Measurements from ENCODE around the gene CHMP2A.

The CHMP2A gene

DNA sequence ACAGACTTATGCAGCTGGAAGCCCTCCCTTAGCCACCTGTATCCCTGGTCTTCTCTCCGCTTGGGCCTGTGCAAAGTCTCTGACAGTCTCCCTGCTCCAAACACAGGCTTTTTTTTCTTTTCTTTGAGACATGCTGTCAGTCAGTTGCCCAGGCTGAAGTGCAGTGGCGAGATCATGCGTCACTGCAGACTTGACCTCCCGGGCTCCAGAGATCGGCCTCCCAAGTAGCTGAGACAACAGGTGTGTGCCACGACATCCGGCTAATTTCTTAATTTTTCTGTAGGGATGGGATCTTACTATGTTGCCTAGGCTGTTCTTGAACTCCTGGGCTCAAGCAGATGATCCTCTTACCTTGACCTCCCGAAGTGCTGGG, 16.7 kb upstream of the CHMP2A start:
- TF ChIP-seq SIN3A (IDR thresholded peaks at IDR 0.05; ENCODE audit: borderline replicate concordance, insufficient read depth, low read length) (no peak), POLR2AphosphoS5 (IDR thresholded peaks at IDR 0.05; ENCODE audit: low read depth, low read length) (no peak), TAF1 (IDR thresholded peaks at IDR 0.05; ENCODE audit: borderline replicate concordance, insufficient read depth, low read length) (no peak), FOXP2 (optimal IDR thresholded peaks at IDR 0.05; ENCODE audit: borderline replicate concordance, extremely low read depth, extremely low read length, insufficient read depth) (no peak)

DNA sequence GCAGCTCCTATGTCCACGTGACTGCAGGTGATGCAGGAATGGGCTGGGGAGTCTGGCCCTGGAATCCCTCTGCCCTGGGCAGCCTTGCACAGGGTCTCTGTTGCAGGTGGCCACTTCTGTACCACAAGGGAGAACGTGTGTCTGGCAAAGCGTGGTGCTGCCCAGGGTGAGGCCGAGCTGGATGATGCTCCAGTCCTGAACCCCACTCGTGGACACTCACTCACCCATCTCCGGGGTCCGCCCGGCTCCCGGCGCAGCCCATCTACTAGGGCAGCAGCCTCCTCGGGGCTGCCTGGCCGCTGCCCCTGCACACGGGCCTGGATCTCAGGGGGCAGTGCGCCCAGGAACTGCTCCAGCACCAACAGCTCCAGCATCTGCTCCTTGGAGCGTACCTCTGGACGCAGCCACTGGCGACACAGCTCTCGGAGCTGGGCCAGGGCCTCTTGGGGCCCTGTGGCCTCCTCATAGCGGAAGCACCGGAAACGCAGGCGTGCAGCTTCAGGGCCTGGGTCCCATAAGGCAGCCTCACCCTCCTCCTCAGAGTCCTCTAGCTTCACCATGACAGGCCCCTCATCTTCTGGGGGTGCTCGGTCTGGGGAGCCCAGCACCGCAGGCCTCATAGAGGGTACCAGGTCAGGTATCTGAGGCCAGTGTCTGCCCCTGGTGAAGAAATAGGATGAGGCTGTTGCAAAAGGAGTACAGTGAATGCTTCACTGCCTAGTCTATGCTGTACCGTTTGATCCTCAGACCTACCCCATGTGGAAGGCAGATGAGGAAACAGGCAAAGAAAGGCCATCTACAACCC, 16.1 kb upstream of the CHMP2A start:
- no peak for TF ChIP-seq POLR2AphosphoS5 (IDR thresholded peaks at IDR 0.05; ENCODE audit: low read depth, low read length)
- TF ChIP-seq SIN3A (IDR thresholded peaks at IDR 0.05; ENCODE audit: borderline replicate concordance, insufficient read depth, low read length) = no peak
- no peak for TF ChIP-seq FOXP2 (optimal IDR thresholded peaks at IDR 0.05; ENCODE audit: borderline replicate concordance, extremely low read depth, extremely low read length, insufficient read depth)
- TF ChIP-seq, protein P1, sequence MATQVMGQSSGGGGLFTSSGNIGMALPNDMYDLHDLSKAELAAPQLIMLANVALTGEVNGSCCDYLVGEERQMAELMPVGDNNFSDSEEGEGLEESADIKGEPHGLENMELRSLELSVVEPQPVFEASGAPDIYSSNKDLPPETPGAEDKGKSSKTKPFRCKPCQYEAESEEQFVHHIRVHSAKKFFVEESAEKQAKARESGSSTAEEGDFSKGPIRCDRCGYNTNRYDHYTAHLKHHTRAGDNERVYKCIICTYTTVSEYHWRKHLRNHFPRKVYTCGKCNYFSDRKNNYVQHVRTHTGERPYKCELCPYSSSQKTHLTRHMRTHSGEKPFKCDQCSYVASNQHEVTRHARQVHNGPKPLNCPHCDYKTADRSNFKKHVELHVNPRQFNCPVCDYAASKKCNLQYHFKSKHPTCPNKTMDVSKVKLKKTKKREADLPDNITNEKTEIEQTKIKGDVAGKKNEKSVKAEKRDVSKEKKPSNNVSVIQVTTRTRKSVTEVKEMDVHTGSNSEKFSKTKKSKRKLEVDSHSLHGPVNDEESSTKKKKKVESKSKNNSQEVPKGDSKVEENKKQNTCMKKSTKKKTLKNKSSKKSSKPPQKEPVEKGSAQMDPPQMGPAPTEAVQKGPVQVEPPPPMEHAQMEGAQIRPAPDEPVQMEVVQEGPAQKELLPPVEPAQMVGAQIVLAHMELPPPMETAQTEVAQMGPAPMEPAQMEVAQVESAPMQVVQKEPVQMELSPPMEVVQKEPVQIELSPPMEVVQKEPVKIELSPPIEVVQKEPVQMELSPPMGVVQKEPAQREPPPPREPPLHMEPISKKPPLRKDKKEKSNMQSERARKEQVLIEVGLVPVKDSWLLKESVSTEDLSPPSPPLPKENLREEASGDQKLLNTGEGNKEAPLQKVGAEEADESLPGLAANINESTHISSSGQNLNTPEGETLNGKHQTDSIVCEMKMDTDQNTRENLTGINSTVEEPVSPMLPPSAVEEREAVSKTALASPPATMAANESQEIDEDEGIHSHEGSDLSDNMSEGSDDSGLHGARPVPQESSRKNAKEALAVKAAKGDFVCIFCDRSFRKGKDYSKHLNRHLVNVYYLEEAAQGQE (IDR thresholded peaks at IDR 0.05; ENCODE audit: insufficient read depth in 1 of 2, low read depth in 2 of 2, low read length in 2 of 2) = no peak
- TF ChIP-seq TAF1 (IDR thresholded peaks at IDR 0.05; ENCODE audit: borderline replicate concordance, insufficient read depth, low read length) = no peak

DNA sequence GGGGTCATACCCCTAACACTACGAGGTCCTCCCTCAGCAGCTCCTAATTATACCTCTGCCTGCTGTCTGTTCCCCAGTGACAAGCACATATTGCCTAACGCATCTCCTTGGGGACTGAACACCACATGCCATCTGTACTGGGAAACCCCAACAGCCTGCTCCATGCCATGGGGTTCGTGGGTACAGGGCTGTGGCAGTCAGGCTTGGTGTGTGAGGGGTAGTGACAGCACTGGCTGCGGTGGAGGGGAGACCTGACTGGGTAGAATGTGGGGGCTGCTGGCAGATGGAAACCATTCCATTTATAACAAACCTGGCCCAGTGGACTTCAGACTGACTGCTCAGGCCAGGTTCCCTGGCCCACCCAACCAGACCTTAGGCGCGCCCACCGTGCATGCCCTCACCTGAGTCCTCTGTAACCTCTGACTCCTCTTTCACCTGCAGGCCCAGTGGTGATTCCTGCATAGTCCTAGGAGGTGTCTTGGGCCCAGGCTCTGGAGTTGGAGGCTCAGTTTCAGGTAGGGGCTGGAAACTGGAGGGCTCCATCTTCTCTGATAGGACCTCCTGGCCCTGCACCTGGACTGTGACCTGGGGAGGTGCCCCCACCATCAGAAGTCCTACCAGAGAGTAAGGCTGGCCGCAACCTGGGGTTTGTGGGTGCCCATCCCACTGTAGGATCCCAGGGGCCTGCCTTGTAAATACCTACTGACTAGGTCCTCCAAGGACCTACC, 15.2 kb upstream of the CHMP2A start:
- no peak for TF ChIP-seq SIN3A (IDR thresholded peaks at IDR 0.05; ENCODE audit: borderline replicate concordance, insufficient read depth, low read length)
- peak; percentile 33; the same call in 1 of the 2 replicates for TF ChIP-seq POLR2AphosphoS5 (IDR thresholded peaks at IDR 0.05; ENCODE audit: low read depth, low read length)

DNA sequence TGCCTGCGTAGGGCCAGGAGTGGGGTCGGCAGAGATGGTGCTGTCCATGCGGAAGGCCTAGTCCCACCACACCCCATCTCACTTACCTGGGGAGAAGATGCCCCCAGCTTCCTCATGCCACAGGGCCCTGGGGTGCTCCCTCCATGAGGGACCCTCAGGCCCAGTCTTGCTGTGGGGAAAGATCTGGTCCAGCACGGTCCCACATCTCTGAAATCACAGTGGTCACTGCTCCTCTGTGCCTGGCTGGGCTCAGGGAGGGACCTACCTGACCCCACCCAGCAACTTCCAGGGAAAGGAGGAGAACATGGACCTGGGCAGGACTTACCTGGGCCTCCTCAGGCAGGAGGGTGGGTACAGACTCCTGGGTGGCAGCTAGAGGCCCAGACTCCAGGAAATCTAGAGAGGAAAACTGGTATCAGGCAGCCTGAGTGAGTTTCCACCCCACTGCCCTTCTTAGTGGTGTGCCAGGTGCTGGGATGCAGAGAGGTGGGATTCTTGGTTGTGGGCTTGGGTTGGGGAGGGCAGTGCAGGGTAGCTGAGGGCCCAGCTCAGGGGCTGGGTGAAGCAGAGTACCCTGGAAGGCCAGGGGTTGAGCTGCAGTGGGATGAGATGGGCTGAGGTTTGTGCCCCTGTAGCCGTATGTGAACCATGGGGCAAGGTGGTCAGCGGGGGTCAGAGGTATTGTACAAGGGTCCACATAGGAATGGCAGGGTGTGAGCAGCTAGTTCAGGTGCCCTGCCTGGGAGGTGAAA, 14.5 kb upstream of the CHMP2A start:
- no peak for TF ChIP-seq POLR2AphosphoS5 (IDR thresholded peaks at IDR 0.05; ENCODE audit: low read depth, low read length)

DNA sequence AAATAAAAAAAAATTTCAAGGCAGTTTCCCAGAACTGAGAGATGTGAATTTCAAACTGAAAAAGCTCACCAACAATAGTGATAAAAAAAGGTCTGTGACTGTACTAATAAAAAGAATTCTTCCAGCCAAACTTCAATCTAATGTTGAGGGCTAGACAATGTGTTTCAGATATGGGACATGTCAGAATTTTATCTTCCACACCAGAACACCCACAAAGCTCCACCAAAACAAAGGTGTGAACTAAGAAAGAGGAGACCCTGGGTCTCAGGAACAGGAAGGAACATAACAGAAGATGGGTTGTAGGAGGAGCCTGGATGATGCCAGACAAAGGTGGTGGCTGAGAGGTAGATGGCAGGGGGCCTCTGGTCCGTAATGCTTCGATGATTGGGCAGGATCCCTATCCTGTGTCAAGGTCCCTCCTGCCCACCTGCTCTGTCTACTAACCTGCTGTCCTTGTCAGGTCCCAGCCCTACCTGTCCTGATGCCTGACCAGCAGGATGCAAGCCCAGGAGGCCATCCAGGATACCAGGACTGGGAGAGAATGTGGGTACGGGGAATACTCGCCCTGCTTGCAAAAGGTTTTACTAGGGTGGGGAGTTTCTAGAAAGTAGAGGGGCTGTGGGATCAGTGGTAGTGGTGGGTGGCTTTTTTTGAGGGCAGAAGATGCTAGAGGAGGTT, 13.7 kb upstream of the CHMP2A start:
- no peak for TF ChIP-seq TAF1 (IDR thresholded peaks at IDR 0.05; ENCODE audit: borderline replicate concordance, insufficient read depth, low read length)
- TF ChIP-seq, protein P1 (IDR thresholded peaks at IDR 0.05; ENCODE audit: insufficient read depth in 1 of 2, low read depth in 2 of 2, low read length in 2 of 2) = no peak
- TF ChIP-seq POLR2AphosphoS5 (IDR thresholded peaks at IDR 0.05; ENCODE audit: low read depth, low read length) = no peak
- no peak for TF ChIP-seq FOXP2 (optimal IDR thresholded peaks at IDR 0.05; ENCODE audit: borderline replicate concordance, extremely low read depth, extremely low read length, insufficient read depth)
- no peak for TF ChIP-seq SIN3A (IDR thresholded peaks at IDR 0.05; ENCODE audit: borderline replicate concordance, insufficient read depth, low read length)

DNA sequence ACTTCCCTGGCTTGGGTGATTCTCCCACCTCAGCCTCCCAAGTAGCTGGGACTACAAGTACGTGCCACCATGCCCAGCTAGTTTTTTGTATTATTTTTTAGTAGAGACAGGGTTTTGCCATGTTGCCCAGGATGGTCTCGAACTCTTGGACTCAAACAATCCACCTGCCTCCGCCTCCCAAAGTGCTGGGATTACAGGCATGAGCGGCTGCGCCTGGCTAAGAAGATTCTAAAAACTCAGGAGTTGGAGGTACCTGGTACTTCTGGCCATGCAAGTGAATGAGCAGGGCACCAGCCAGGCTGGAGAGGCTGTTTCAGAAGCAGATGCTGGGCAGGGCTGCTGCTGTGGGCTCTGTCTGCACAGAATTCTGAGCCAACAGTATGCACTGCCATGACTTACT, 12.1 kb upstream of the CHMP2A start:
- TF ChIP-seq SIN3A (IDR thresholded peaks at IDR 0.05; ENCODE audit: borderline replicate concordance, insufficient read depth, low read length) (no peak), POLR2AphosphoS5 (IDR thresholded peaks at IDR 0.05; ENCODE audit: low read depth, low read length) (no peak), TAF1 (IDR thresholded peaks at IDR 0.05; ENCODE audit: borderline replicate concordance, insufficient read depth, low read length) (no peak), FOXP2 (optimal IDR thresholded peaks at IDR 0.05; ENCODE audit: borderline replicate concordance, extremely low read depth, extremely low read length, insufficient read depth) (no peak)
- TF ChIP-seq, protein P1 (IDR thresholded peaks at IDR 0.05; ENCODE audit: insufficient read depth in 1 of 2, low read depth in 2 of 2, low read length in 2 of 2) = no peak

All from PFSK-1 (cell line).